Lower leg skin (tissue), 4 donors: ENCODE results near the gene ACKR2. TPM values are rescaled to one million over a fixed set of nuclear protein-coding genes. Genes with fewer than 3 reads are reported as not detected.

Source experiments
- DNase-seq, 2 donors: peaks; one replicate each; pipeline ENCODE4 v3.0.0-alpha.2; 2019; ENCODE audit warnings: low spot score in 2 of 2
- H3K4me3 ChIP-seq: fragments of 200-600 bp; sonication (generic); 2 replicates; pipeline ENCODE4 v1.5.1; 2017; ENCODE audit warnings: mild to moderate bottlenecking, low read depth; ENCODE audit not compliant: poor library complexity, severe bottlenecking
- POLR2A ChIP-seq, 2 donors: fragments of 450-650 bp; IDR thresholded peaks; one replicate each; pipeline ENCODE4 v1.6.1; 2016 to 2017; ENCODE audit warnings: antibody characterized with exemption in 2 of 2, mild to moderate bottlenecking in 1 of 2, moderate library complexity in 1 of 2
- WGBS, 2 donors: methylation state at CpG; one replicate each; pipeline ENCODE4 v1.1.5; 2018; 5-methylcytosine and 5-hydroxymethylcytosine counted together
- intact Hi-C: fragments of 100-400 bp; cut with DNase I; formaldehyde crosslinking; loops from one replicate; pipeline ENCODE4 v1.15.0; 2023; ENCODE audit warnings: low total_unique reads
- total RNA-seq, 4 donors: library from RNA; depleted of rRNA; stranded (reverse); fragments of >200 nt; gene quantifications; one replicate each; pipeline ENCODE4 v1.1.0, GENCODE V29; 2016
- TF ChIP-seq, protein P1 (sequence below), 3 donors: fragments of 450-650 bp; IDR thresholded peaks; one replicate each; pipeline ENCODE4 v1.5.1; 2016; ENCODE audit warnings: antibody characterized with exemption in 3 of 3, mild to moderate bottlenecking in 3 of 3, moderate library complexity in 2 of 3

Gene ACKR2
- total RNA-seq, 4 donors from 2014 or later: 3.7 to 6.3 (median 4.5) TPM

DNA sequence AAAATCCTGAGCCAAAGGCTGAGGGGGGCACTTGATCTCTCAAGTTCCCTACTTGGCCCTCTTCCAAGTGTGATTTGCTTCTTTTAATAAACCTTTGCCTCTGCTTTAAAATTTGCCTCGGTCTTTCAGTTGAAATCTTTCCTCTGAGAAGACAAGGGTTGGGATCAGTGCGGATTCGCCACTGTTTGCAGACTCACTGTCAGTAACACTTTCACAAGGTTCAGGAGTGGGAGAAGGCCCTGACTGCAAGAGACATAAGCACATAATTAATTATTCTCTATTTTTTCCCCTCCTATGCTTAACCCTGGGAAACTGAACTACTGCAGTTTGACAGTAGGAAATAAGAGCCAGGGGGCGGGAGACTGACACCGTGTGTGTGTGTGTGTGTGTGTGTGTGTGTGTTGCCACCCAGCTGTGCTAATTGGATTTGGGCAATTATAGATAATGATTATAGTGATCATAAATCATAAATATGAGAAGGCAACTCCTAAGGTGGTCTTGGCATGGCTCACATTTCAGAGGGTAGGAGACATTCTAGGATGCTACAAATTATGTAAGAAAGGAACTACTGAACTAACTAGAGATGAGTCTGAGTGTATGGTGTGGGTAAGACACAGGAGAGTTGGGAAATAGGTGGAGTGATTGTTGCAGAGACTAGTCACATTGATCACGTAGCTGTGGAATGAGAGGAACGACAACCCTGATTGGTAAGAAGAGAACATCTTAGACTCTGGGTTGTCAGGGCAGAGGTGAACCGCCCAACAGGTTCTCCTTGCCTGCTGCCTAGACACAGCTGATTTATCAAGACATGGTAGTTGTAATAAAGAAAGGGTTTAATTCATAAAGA, 91.2 kb downstream of the ACKR2 start:
- no peak overlapping the region for H3K4me3 ChIP-seq
- intact Hi-C loops: no loop called here
- no peak for TF ChIP-seq POLR2A (IDR thresholded peaks at IDR 0.05)
- TF ChIP-seq, protein P1, sequence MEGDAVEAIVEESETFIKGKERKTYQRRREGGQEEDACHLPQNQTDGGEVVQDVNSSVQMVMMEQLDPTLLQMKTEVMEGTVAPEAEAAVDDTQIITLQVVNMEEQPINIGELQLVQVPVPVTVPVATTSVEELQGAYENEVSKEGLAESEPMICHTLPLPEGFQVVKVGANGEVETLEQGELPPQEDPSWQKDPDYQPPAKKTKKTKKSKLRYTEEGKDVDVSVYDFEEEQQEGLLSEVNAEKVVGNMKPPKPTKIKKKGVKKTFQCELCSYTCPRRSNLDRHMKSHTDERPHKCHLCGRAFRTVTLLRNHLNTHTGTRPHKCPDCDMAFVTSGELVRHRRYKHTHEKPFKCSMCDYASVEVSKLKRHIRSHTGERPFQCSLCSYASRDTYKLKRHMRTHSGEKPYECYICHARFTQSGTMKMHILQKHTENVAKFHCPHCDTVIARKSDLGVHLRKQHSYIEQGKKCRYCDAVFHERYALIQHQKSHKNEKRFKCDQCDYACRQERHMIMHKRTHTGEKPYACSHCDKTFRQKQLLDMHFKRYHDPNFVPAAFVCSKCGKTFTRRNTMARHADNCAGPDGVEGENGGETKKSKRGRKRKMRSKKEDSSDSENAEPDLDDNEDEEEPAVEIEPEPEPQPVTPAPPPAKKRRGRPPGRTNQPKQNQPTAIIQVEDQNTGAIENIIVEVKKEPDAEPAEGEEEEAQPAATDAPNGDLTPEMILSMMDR (IDR thresholded peaks at IDR 0.05): no peak
- no peak for DNase-seq
- WGBS, 2 donors: 59 to 64% methylated on average over 8 of the region's 8 CpGs

DNA sequence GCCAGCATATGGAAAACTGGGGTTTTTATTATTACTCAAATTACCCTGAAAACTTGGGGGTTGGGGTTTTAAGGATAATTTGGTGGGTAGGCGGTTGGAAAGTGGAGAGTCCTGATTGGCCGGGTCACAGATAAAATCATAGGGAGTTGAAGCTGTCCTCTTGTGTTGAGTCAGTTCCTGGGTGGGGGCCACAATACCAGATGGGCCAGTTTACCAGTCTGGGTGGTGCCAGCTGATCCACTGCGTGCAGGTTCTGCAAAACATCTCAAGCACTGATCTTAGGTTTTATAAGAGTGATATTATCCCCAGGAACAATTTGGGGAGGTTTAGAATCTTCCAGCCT, 91.8 kb downstream of the ACKR2 start:
- no peak overlapping the region for H3K4me3 ChIP-seq
- DNase-seq: no peak
- WGBS, 2 donors: 46 to 62% methylated on average over 3 of the region's 3 CpGs
- no peak for TF ChIP-seq POLR2A (IDR thresholded peaks at IDR 0.05)
- TF ChIP-seq, protein P1 (IDR thresholded peaks at IDR 0.05): no peak
- intact Hi-C loops: no loop called here

GRCh38 chr3:42902257-42902656, 93.0 kb downstream of the ACKR2 start:
- intact Hi-C loops: no loop called here
- DNase-seq: no peak
- 55 to 84% methylated on average over 2 of the region's 2 CpGs for WGBS, 2 donors
- H3K4me3 ChIP-seq: no peak overlapping the region
- no peak for TF ChIP-seq POLR2A (IDR thresholded peaks at IDR 0.05)
- TF ChIP-seq, protein P1 (IDR thresholded peaks at IDR 0.05): no peak

- TF ChIP-seq, protein P1 (IDR thresholded peaks at IDR 0.05): no peak
- TF ChIP-seq POLR2A (IDR thresholded peaks at IDR 0.05): no peak
- DNase-seq: no peak
- WGBS, 2 donors: 84 to 96% methylated on average over 1 of the region's 1 CpG
- no peak overlapping the region for H3K4me3 ChIP-seq
- intact Hi-C loops: no loop called here
Observed at GRCh38 chr3:42904076-42904475, 94.8 kb downstream of the ACKR2 start.

DNA sequence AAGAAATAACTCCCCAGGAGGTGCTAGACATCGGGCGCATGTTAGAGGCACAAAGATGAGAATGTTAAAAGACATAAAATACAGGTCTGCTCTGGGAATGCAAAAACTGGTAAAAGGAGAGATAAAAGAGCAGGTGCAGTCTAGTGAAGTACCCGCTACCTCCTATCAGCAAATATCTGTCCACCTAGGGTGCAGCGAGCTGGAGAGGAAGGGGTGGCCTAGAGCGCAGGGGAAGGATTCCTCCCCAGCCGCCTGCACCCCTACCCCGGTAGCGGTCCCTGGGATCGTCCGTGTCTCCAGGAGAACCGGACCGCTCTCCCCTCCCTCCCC, 96.5 kb downstream of the ACKR2 start:
- intact Hi-C loops: no loop called here
- TF ChIP-seq, protein P1 (IDR thresholded peaks at IDR 0.05): no peak
- no peak for TF ChIP-seq POLR2A (IDR thresholded peaks at IDR 0.05)
- 11 to 16% methylated on average over 12 of the region's 12 CpGs for WGBS, 2 donors
- DNase-seq: no peak
- peak overlapping the region; percentile 59 for H3K4me3 ChIP-seq
